Adrenal gland (tissue), 12 donors: Measurements from ENCODE around the gene GDPD2. TPM values are rescaled to one million over a fixed set of nuclear protein-coding genes. Genes with fewer than 3 reads are reported as not detected.

Experiments used
- DNase-seq, 7 donors: peaks; one replicate each; pipeline ENCODE4 v3.0.0-alpha.2; 2019 to 2020
- H3K27ac ChIP-seq, 5 donors: fragments of 200-600 bp; sonication (generic) in 4 of 5; 1 replicate in 3 of 5; 2 replicates in 2 of 5; pipeline versions ENCODE4 v1.5.1 to v1.8.0; 2016 to 2020; ENCODE audit warnings: mild to moderate bottlenecking in 1 of 5
- H3K27me3 ChIP-seq: fragments of 200-600 bp; 2 replicates; pipeline ENCODE4 v1.8.0; 2021
- H3K36me3 ChIP-seq, 2 donors: fragments of 200-600 bp; replicated peaks in 1 of 2; 1 replicate in 1 of 2; 2 replicates in 1 of 2; pipeline versions ENCODE4 v1.5.1 to v1.8.0; 2018 to 2022
- H3K4me1 ChIP-seq, 2 donors: fragments of 200-600 bp; replicated peaks in 1 of 2; 1 replicate in 1 of 2; 2 replicates in 1 of 2; pipeline versions ENCODE4 v1.5.1 to v1.8.0; 2018 to 2021
- H3K4me3 ChIP-seq, 4 donors: fragments of 200-600 bp; sonication (generic) in 3 of 4; one replicate each; pipeline ENCODE4 v1.5.1; 2016 to 2018
- H3K9me3 ChIP-seq, 3 donors: fragments of 200-600 bp; sonication (generic) in 1 of 3; replicated peaks in 1 of 3; 1 replicate in 2 of 3; 2 replicates in 1 of 3; pipeline versions ENCODE4 v1.5.1 to v1.8.0; 2016 to 2021
- POLR2A ChIP-seq, 2 donors: fragments of 450-650 bp; IDR thresholded peaks; one replicate each; pipeline ENCODE4 v1.6.1; 2017; ENCODE audit warnings: antibody characterized with exemption in 2 of 2, mild to moderate bottlenecking in 2 of 2, moderate library complexity in 1 of 2
- WGBS, 4 donors: extraction: QIAGEN DNeasy Blood & Tissue Kit in 2 of 4; methylation state at CpG; one replicate each; pipeline versions ENCODE4 v1.1.5 to v1.1.7; 2013 to 2017; 5-methylcytosine and 5-hydroxymethylcytosine counted together
- intact Hi-C, 2 donors: fragments of 100-400 bp; cut with DNase I; formaldehyde crosslinking; loops; one replicate each; pipeline versions ENCODE4 v1.14.1 to v1.15.0; 2022 to 2023
- polyA plus RNA-seq, 3 donors: library from polyadenylated mRNA; stranded (reverse); fragments of 200-250 nt in 2 of 3; fragments of 350-450 nt in 1 of 3; fragmentation: Illumina TruSeq in 1 of 3; extraction: RNeasy Lipid Tissue Mini Kit (QIAGEN cat#74804) in 1 of 3; gene quantifications; one replicate each; pipeline ENCODE4 v1.2.3, GENCODE V29; 2013 to 2014
- total RNA-seq, 9 donors: library from RNA; depleted of rRNA in 4 of 9; stranded (reverse); fragments of >200 nt in 4 of 9; fragments of 120-200 nt in 1 of 9; fragmentation: NEBNext Ultra II Directional in 1 of 9; extraction: Animal tissue kit (Norgen Biotek cat#: 25700) in 1 of 9; gene quantifications; one replicate each; pipeline versions ENCODE4 v1.1.0 to v1.2.4, GENCODE V29; 2013 to 2023
- TF ChIP-seq, protein P1 (sequence below), 6 experiments: fragments of 450-650 bp in 4 of 6; fragments of 200-600 bp in 2 of 6; sonication (generic) in 1 of 6; IDR thresholded peaks; 1 replicate in 5 of 6; 2 replicates in 1 of 6; pipeline versions ENCODE4 v1.5.1 to v1.8.0; 2016 to 2021; ENCODE audit warnings: antibody characterized with exemption in 6 of 6, mild to moderate bottlenecking in 2 of 6, moderate library complexity in 1 of 6
- donor health status: healthy with polysubstance abuse.
- donor health status: Bipolar disorder and iron deficiency.
- donor health status: DM: yes; HTN: yes; CAD: no.
- donor health status: DM: no; HTN: no; CAD: no.
- donor health status: DM: no; HTN: no; CAD: no.
- donor health status: DM: yes; HTN: yes; CAD: no.

The GDPD2 gene
- total and polyA plus RNA-seq, 12 donors = 0.05 TPM; not detected in 11

DNA sequence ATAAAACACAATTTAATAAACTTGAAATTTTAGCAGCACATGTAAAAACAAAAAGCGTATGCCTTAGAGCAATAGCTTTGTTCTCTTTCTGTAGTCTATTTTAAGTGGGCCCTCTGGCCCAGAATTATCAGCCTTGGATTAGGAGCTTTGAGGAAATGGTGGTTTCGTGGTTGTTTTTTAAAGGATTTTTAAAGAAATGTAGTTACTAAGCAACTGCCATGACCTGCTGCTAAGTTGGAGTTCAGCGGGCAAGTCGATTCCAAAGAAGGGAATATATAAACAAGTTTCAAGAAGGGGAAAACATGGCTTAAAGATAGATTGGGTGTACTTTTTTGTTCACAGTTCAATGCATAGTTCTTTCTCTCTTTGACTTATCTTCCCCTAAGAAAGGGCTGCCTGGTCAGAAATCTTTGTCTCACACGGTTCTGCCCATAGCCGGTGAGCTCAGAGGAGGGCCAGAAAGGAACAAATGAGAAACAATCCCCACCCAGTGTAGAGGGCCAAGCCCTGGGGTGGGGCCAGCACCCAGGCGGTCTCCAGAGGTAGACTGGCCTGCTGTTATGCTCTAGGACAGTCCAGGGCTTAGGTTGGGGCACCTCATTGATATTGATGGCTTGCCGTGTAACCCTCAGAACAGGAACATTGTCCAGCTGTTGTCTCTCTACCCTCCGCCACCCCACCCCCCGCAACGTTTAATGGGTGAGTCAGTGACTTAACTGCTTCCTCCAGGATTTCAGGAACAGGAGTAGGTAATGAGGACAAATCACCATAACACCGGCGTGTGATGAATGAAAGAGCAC, 54.0 kb downstream of the GDPD2 start:
- no peaks in the 10 kb centered on the region for H3K4me1 ChIP-seq
- peak in 1 of 7 donors; percentile 54 for DNase-seq
- H3K9me3 ChIP-seq = no peaks in the 10 kb centered on the region
- intact Hi-C loops = no loop called here
- no peak overlapping the region for H3K4me3 ChIP-seq
- H3K27ac ChIP-seq = peak overlapping the region in 1 of 5 donors; percentile 0
- H3K27me3 ChIP-seq = no peaks in the 10 kb centered on the region
- WGBS, 4 donors = 43 to 69% (median 63%) methylated on average over 10 to 13 of the region's 13 CpGs
- H3K36me3 ChIP-seq = no peaks in the 10 kb centered on the region
- TF ChIP-seq POLR2A (IDR thresholded peaks at IDR 0.05) = no peak
- TF ChIP-seq, protein P1, sequence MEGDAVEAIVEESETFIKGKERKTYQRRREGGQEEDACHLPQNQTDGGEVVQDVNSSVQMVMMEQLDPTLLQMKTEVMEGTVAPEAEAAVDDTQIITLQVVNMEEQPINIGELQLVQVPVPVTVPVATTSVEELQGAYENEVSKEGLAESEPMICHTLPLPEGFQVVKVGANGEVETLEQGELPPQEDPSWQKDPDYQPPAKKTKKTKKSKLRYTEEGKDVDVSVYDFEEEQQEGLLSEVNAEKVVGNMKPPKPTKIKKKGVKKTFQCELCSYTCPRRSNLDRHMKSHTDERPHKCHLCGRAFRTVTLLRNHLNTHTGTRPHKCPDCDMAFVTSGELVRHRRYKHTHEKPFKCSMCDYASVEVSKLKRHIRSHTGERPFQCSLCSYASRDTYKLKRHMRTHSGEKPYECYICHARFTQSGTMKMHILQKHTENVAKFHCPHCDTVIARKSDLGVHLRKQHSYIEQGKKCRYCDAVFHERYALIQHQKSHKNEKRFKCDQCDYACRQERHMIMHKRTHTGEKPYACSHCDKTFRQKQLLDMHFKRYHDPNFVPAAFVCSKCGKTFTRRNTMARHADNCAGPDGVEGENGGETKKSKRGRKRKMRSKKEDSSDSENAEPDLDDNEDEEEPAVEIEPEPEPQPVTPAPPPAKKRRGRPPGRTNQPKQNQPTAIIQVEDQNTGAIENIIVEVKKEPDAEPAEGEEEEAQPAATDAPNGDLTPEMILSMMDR (IDR thresholded peaks at IDR 0.05) = no peak

DNA sequence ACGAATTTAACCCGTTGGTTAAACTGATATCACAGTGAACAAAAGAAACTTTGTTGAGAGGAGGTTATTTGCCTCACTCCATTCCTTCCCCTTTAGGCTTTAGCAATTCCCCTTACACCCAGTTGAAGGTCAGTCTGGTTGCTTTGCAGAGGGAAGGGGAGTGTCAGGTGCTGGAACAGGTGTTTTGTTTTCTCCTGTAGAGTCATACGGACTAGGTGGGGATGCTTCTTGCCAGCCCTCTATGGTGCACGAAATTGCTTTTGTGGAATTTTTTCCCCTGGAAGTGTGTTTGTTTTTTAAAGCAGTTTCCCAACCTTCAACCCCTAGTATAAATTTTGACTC, 54.6 kb downstream of the GDPD2 start:
- Histone ChIP-seq H3K4me1 (no peaks in the 10 kb centered on the region), H3K9me3 (no peaks in the 10 kb centered on the region), H3K27me3 (no peaks in the 10 kb centered on the region), H3K36me3 (no peaks in the 10 kb centered on the region), H3K27ac (peak overlapping the region in 1 of 5 donors; percentile 0), H3K4me3 (no peak overlapping the region)
- TF ChIP-seq, protein P1 (IDR thresholded peaks at IDR 0.05) = no peak
- no peak for TF ChIP-seq POLR2A (IDR thresholded peaks at IDR 0.05)
- intact Hi-C loops = no loop called here
- 31 to 71% (median 58%) methylated on average over 4 of the region's 4 CpGs for WGBS, 4 donors
- DNase-seq = no peak

DNA sequence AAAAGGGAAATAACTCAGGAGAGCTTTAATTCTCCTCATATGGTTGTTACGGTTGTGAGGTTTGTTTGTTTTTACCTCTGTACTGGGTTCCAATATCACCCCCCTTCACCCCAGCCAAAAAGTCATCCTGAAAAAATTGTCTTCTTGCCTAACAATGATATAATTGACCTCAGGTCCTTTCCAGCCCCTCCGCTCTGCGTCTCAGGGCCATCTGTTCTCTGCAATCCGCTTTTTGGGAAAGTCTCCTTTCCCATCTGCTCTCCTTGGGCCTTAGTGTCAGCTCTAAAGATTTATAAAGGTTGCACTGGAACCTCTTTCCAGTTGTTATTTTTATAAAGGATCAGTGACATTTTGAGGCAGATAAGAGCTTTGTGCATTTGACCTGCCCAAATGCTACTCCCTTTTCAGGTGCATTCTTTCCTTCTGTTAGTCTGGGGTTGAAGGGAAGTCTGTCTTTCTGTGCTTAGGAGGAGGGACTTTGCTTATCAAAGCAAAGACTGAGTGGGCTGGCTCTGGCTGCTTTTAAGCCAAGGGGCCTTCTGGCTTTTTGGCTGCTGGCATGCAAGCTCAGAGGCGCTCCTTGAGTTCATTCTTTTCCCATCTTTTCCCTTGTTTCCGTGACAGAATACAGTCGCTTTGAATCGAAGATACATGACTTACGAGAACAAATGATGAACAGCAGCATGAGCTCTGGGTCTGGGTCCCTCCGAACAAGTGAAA, 55.6 kb downstream of the GDPD2 start:
- DNase-seq = no peak
- TF ChIP-seq POLR2A (IDR thresholded peaks at IDR 0.05) = no peak
- TF ChIP-seq, protein P1 (IDR thresholded peaks at IDR 0.05) = no peak
- Histone ChIP-seq H3K27ac (peak overlapping the region in 1 of 5 donors; percentile 7), H3K36me3 (no peaks in the 10 kb centered on the region), H3K4me3 (no peak overlapping the region), H3K9me3 (no peaks in the 10 kb centered on the region), H3K4me1 (no peaks in the 10 kb centered on the region), H3K27me3 (no peaks in the 10 kb centered on the region)
- intact Hi-C loops = no loop called here
- 51 to 84% (median 76%) methylated on average over 10 of the region's 10 CpGs for WGBS, 4 donors

DNA sequence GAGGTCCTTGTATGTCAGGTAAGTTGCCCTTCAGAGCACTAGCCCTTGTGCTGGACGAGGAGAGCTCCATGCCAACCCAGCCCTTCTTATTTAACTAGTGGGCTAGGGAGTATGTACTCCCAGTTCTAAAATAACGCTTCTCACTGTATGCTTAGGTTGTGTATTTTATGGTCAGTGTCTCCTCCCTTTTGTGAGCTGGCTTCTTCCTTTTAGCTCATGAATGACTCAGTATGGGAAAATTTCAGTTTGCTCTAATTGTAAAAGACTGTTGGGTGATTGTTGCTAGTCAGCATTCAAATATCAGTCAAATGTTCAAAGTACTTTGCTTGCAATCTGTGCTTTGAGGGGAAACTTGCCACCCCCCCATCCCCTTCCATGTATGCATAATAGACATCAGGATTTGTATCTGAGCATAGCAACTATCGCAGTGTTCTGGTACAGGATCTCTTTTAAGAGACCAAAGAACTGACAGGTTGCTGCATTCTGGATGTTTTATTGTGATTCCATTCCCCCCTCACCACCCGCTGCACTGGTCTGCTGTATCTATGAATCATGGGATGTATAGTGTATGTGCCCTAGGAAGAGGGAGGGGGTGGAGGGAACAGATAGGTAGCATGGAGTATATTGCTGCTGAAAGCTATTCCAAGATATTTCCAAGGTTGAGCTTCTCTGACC, 56.3 kb downstream of the GDPD2 start:
- Histone ChIP-seq H3K27me3 (no peaks in the 10 kb centered on the region), H3K27ac (peak overlapping the region in 2 of 5 donors; percentile 7 to 33), H3K36me3 (no peaks in the 10 kb centered on the region), H3K4me3 (no peak overlapping the region), H3K9me3 (no peaks in the 10 kb centered on the region), H3K4me1 (no peaks in the 10 kb centered on the region)
- intact Hi-C loops = no loop called here
- no peak for DNase-seq
- WGBS, 4 donors = 51 to 72% (median 69%) methylated on average over 3 to 4 of the region's 4 CpGs
- no peak for TF ChIP-seq POLR2A (IDR thresholded peaks at IDR 0.05)
- TF ChIP-seq, protein P1 (IDR thresholded peaks at IDR 0.05) = no peak
